ENCODE measurements around the gene TECPR1. TPM values are rescaled to one million over a fixed set of nuclear protein-coding genes. Genes with fewer than 3 reads are reported as not detected.

The TECPR1 gene
- total RNA-seq, 1 experiment from 2014 or later = 53.5 TPM

DNA sequence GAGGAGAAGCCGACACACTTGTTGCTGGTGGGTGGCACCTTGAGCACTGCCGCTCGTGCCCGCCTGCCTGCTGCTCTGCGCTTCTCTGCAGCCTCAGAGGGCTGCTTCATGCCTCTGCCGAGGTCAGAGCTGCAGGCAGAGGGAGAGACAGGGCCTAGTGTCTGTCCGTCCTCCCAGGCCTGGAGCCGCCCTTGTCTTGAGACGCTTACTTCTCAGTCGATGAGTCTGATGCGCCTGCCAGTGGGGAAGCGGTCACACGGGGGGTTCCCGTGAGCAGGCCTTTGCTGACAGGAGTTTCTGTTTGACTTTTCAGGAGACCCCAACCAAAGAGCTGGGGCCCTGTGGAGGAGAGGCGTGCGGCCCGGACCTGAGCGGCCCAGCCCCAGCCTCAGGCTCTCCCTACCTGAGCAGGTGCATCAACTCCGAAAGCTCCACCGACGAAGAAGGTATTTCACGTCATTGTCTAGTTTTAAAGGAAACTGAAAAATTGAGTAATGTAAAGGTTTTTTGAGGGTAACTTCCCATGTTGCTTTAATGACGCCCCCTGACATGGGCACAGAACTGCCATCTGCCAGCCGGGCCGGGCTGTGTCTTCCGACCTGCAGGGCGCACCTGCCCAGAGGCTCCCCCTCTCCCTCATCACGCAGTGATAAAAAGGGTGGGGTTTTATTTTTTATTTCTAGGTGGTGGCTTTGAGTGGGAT, 48.6 kb downstream of the TECPR1 start:
- DNase-seq (ENCODE audit: low spot score) = no peak
- in situ Hi-C loops (cut with HindIII; ENCODE audit: low sequenced_read_pairs) = no loop called here

DNA sequence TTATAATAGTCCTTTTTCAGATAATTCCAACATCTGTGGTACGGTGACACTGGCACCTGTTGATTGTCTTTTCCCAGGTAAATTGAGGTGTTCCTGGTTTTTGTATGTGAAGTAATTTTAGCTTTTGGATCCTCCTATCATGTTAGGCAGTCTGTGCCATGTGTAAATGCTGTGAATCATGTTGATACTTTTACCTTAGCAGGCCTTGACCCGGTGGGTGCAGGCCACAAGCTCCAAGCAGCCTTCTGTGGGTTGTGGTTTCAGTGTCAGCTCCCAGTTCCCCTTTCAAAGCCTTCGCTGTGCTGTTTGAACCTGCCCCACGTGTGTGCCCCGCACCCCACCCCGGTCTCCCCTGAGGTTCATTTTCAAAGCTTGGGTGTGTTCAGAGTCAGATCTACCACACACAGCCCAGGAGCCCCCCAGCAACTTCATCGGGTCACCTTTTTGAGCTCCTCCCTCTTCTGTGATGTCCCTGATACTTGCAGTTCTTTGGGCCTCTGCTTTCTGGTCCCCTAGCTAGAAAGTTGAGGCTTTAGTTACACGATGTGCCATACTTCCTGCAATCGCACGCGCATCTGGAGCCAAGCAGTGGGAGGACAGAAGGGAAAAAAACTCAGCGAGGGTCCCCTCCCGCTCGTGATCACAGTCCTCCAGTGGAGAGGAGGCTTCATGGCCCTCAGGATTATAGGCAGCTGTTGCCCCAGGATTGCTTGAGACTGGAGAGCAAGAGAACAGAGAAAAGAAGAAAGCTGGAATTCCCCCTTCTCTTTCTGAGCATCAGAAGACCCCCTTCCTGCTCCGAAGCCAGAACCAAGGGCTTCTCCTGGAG, 49.5 kb downstream of the TECPR1 start:
- in situ Hi-C loops (cut with HindIII; ENCODE audit: low sequenced_read_pairs) = no loop called here
- DNase-seq (ENCODE audit: low spot score) = no peak

DNA sequence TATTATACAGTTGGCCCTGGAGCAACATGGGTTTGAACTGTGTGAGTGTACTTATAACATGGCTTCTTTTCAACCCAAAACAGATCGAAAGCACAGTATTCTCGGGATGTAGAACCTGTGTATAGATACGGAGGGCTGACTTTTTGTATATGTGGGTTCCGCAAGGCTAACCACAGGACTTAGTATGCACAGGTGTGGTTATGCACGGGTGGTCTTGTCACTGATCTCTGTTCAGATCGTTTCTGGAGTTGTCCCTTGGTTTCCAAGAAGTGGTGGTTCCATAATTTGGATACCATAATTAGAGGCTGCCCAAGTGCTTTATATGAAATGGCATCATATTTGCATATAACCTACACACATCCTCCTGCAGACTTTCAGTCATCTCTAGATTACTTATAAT, 51.7 kb downstream of the TECPR1 start:
- in situ Hi-C loops (cut with HindIII; ENCODE audit: low sequenced_read_pairs) = no loop called here
- DNase-seq (ENCODE audit: low spot score) = no peak

DNA sequence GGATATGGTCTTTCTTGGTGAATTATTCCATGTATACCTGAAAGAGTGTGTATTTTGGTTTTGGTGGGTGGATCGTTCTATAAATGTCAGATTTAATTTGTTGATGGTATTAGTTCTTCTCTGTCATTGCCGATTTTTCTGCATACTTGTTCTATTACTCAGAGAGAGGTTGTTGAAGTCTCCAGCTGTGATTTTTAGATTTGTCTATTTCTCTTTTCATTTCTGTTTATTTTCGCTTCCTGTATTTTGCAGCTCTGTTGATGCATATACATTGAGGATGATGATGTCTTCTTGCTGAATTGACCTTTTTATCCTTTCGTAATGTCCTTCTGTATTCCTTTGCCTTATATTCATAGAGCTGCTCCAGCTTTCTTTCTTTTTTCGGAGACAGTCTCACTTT, 52.9 kb downstream of the TECPR1 start:
- DNase-seq (ENCODE audit: low spot score) = no peak
- in situ Hi-C loops (cut with HindIII; ENCODE audit: low sequenced_read_pairs) = no loop called here

DNA sequence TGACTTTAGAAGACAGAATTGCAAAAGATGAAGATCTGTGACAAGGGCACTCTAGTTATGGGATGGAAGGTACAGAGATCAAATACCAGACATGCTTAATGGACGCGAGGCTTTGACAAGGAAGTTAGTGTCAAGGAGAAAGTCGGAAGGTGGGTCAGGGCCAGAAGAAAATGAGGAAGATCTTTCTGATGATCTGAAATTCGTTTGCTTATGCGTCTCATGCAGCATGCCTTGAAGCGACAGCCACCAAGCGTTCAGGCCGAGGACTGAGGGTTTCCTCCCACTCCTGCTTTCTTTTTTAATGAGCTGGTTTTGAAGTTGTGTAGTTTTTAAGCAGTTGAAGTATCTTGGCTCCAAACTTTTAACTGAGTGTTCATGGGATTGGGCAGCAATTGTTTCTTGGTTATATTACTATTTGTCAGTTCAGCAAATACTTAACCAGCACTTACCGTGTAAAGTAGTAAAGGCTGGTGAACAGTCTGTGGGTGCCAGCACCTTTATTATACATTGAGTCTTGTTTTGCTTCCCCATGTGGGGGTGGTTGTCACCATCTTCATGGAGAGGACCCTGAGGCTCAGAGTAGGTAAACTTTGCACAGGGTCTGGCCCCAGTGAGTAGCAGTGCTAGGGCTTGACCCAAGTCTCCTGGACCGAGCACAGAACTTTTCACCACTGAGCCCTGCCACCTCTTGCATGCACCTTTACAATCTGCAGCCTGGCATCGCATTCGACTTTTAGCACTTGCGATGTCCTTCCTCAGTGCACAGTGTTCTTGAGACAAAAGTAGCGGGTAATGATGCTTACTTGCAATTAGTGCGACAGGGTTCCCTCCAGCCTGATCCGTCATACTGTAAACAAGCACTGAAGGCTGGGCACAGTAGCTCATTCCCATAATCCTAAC, 55.1 kb downstream of the TECPR1 start:
- in situ Hi-C loops (cut with HindIII; ENCODE audit: low sequenced_read_pairs) = no loop called here
- DNase-seq (ENCODE audit: low spot score) = no peak

DNA sequence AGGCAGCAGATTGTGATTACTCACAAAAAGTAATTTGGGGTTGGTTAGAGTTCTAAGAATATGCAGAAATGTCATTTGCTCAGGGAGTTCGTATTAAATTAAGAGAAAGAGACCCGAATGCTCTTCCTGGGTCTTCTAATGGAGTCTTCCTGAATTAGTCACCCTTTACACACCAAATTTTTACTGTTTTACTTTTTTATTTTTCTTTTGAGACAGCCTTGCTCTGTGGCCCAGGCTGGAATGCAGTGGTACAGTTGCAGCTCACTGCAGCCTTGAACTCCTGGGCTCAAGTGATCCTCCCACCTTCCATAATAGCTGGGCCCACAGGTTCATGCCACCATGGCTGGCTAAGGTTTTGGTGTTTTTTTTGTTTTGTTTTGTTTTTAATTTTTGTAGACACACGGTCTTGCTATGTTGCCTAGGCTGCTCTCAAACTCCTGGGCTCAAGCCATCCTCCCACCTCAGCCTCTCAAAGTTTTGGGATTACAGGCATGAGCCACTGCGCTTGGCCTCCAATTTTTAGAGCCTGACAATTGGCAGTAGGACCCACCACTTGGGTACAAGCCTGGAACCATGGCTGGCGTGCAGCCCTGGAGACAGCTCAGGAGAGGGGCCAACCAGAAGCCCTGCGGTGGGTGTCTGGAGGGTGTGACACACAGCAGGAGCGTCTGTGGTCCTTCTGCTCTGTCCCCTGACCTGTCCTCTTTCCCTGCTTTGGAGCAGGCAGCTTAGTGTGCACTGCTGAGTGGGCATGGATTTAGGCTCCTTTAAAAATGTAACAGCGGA, 57.2 kb downstream of the TECPR1 start:
- DNase-seq (ENCODE audit: low spot score) = peak; percentile 11
- in situ Hi-C loops (cut with HindIII; ENCODE audit: low sequenced_read_pairs) = no loop called here

DNA sequence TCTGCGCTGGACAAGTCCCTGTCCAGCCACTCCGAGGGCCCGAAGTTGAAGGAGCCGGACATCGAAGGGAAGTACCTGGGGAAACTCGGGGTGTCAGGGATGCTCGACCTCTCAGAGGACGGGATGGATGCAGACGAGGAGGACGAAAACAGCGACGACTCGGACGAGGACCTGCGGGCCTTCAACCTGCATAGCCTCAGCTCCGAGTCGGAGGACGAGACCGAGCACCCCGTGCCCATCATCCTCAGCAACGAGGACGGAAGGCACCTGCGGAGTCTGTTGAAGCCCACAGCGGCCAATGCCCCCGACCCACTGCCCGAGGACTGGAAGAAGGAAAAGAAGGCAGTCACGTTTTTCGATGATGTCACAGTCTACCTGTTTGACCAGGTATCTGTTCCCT, 57.8 kb downstream of the TECPR1 start:
- in situ Hi-C loops (cut with HindIII; ENCODE audit: low sequenced_read_pairs) = no loop called here
- no peak for DNase-seq (ENCODE audit: low spot score)

DNA sequence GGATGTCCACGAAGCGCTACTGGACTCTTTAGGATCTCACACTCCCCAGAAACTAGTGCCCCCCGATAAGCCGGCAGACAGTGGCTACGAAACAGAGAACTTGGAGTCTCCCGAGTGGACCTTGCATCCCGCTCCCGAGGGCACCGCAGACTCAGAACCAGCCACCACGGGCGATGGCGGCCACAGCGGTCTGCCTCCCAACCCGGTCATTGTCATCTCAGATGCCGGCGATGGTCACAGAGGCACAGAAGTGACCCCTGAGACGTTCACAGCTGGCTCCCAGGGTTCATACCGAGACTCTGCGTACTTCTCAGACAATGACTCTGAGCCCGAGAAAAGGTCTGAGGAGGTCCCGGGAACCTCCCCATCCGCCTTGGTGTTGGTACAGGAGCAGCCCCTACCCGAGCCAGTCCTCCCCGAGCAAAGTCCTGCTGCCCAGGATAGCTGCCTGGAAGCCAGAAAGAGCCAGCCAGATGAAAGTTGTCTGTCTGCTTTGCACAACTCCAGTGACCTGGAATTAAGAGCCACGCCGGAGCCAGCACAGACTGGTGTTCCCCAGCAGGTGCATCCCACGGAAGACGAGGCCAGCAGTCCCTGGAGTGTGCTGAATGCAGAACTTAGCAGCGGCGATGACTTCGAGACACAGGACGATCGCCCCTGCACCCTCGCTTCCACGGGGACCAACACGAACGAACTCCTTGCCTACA, 58.4 kb downstream of the TECPR1 start:
- in situ Hi-C loops (cut with HindIII; ENCODE audit: low sequenced_read_pairs) = no loop called here
- no peak for DNase-seq (ENCODE audit: low spot score)

DNA sequence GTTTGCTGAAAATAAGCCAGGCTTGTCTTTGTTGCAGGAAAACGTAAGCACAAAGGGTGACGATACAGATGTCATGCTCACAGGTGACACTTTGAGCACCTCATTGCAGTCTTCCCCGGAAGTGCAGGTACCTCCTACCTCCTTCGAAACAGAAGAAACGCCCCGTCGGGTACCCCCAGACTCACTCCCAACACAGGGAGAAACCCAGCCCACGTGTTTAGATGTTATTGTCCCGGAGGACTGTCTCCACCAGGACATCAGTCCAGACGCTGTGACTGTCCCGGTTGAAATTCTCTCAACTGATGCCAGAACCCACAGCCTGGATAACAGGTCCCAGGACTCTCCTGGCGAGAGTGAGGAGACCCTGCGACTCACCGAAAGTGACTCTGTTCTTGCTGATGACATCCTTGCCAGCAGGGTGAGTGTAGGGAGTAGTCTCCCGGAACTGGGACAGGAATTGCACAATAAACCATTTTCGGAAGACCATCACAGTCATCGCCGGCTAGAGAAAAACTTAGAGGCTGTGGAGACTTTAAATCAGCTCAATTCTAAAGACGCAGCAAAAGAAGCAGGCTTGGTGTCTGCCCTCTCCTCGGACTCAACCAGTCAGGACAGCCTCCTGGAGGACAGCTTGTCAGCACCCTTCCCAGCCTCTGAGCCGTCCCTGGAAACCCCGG, 59.1 kb downstream of the TECPR1 start:
- in situ Hi-C loops (cut with HindIII; ENCODE audit: low sequenced_read_pairs) = no loop called here

DNA sequence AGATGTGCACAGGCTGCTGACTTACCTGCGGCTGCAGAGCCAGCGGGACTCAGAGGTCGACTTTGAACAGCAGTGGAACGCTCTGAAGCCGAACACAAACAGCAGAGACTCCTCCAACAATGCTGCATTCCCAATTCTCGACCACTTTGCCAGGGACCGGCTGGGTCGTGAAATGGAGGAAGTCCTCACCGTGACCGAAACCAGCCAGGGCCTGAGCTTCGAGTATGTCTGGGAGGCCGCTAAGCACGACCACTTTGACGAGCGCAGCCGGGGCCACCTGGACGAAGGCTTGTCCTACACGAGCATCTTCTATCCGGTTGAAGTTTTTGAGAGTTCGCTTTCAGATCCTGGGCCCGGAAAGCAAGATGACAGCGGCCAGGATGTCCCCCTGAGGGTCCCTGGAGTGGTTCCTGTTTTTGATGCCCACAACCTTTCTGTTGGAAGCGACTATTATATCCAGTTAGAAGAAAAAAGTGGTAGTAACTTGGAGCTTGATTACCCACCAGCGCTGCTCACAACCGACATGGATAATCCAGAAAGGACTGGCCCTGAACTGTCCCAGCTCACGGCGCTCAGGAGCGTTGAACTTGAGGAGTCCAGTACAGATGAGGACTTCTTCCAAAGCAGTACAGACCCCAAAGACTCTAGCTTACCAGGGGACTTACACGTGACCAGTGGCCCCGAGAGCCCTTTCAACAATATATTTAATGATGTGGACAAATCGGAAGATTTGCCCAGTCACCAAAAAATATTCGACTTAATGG, 60.2 kb downstream of the TECPR1 start:
- in situ Hi-C loops (cut with HindIII; ENCODE audit: low sequenced_read_pairs) = no loop called here
- no peak for DNase-seq (ENCODE audit: low spot score)

More for the DNA sequence above, 59.1 kb downstream of the TECPR1 start:
- DNase-seq (ENCODE audit: low spot score) = no peak

DNA sequence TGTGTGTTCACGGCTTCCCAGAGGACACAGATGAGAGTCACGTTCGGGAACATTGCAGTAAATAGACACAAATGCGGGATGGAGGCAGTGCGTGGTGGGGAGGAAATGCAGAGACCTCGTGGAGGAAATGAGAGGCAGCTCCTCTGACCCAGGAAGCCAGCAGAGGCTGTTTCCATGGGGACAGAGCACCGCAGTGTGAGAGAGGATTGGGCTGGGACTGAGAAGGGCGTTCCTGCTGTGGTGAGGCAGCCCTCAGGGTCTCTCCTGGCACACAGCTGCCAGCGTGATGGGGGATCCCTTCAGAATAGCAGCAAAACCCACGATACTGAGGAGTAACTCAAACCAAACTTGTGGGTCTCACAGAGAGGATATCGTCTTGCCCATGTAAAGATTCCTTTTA, 62.5 kb downstream of the TECPR1 start:
- DNase-seq (ENCODE audit: low spot score) = no peak
- in situ Hi-C loops (cut with HindIII; ENCODE audit: low sequenced_read_pairs) = no loop called here

DNA sequence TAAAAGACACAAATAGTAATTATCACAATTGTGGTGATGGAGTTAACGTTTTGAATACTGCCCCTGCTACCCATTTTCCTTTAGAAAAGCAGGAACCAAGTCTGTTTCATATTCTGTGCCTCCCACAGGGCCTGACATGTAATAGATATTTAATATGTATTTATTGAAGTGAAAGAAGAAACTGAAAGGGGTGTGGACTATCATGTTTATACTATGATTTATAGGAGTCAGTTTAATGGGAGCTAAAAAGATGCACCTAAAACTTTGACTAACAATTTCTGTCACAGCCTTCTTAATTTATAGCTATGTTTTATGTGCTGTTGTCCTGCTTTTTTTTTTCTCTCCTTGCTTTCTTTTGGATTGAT, 64.9 kb downstream of the TECPR1 start:
- DNase-seq (ENCODE audit: low spot score) = no peak
- in situ Hi-C loops (cut with HindIII; ENCODE audit: low sequenced_read_pairs) = no loop called here

DNA sequence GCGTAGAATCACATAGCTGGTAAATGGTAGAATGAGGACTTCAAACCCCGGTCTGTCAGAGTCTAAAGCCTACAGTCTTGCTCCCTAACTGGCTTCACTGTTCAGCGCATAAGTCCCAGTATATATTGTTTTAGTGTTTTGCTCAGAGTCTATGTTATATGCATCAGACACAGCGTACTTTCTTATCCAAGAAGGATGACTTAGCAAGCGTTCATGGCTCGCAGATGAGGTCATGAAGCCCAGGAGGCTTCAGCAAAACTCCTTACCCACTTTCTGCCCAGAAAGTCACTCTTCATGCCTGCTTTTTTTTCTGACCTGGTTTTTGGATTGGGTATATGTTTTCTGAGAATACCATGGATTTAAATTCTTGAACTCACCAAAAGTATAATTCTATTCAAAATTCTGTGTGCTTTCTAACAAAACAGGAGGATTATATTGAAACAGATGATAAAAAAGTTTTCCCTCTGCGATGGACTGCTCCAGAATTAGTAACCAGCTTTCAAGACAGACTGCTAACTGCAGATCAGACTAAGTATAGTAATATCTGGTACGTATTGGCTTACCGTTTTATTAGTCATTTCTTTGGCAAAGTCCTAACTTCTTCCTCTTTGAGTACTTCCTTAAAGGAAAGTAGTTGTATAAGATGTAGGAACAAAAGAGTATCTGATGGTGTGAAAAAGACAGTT, 65.4 kb downstream of the TECPR1 start:
- in situ Hi-C loops (cut with HindIII; ENCODE audit: low sequenced_read_pairs) = no loop called here
- DNase-seq (ENCODE audit: low spot score) = no peak

DNA sequence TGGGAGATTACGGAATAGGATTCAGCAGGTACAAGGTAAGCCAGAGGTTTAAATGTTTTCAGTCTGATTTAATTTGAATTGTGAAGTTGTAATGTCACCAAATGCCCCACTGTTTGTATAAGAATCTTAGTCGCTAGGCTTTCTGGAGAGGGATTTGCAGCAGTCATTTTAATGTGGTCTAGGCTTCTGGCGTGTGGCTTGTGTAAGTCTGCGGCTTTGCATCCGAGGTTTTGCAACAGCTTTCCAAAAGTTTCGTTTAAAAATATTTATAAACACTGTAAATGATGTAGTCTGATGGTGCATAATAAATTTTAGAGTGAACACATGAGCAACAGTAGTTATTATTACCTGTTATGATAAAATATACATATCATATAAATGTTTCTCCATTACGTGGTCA, 66.9 kb downstream of the TECPR1 start:
- in situ Hi-C loops (cut with HindIII; ENCODE audit: low sequenced_read_pairs) = no loop called here

DNA sequence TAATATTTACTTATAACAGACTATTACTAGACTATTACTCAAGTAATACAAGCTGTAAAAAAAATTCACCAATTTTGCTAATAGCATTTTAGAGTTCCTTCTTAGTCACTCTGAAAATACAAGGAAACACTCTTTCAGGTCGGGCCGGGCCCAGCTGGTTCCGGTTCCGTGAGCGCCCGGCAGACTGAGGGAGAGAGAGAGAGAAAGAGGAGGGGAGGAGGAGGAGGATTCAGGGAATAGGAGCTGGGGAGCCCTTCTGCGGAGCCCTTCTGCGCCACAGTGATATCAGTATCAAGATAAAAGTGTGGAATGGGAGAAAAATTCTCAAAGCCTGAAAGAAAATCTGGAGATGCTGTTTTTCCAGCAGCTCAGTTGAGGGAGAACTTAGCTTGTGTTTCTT, 71.3 kb downstream of the TECPR1 start:
- no peak for DNase-seq (ENCODE audit: low spot score)
- in situ Hi-C loops (cut with HindIII; ENCODE audit: low sequenced_read_pairs) = no loop called here

More for the DNA sequence above, 66.9 kb downstream of the TECPR1 start:
- DNase-seq (ENCODE audit: low spot score) = no peak

DNA sequence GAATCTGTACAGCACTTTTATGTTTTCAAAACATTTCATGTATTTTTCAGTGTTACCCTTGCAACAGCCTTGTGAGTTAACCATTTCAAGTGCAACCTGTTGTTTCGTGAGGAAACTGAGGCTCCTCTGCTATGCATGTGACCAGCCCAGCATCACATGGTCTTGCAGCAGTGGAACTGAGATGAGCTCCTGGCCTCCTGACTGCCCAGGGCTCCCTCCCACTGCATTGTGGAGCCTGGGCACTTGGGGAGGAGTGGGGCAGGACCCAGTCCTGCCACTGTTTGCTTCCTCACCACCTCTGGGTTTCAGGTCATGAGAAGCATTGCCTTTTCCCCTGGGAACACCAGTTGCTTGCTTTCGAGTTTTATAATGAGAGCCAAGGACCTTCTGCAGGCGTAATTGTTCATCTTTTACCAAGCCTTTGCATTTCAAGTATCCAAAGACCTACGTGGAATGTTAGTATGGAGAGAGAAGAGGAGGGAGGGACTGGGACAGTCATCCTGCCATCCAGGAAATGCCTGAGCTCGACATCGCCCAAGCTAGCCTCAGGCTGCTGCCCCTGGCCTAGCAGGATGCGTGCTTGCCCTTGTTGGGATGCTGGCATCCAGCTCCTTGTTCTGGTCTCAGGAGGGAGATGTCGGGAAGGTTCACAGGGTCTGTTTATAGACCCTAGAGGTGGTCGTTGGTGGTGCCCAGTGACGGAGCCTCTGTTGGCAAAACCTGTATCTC, 73.1 kb downstream of the TECPR1 start:
- in situ Hi-C loops (cut with HindIII; ENCODE audit: low sequenced_read_pairs) = loop anchor here (10.0 kb wide), 1 partner anchor 144 kb away; no protein-coding TSS in a partner anchor
- DNase-seq (ENCODE audit: low spot score) = no peak
